Neural progenitor cell (in vitro differentiated cells): ENCODE results near the gene DOP1B. TPM values are rescaled to one million over a fixed set of nuclear protein-coding genes. Genes with fewer than 3 reads are reported as not detected.

Experiments used
- DNase-seq: peaks from one replicate; pipeline ENCODE4 v3.0.0-alpha.2; 2016; ENCODE audit warnings: low spot score
- H2AFZ ChIP-seq: fragments of 200-600 bp; sonication (generic); replicated peaks from 2 replicates; pipeline ENCODE4 v1.6.1; 2016; ENCODE audit warnings: antibody characterized with exemption
- H3F3A ChIP-seq: fragments of 200-600 bp; sonication (generic); 2 replicates; pipeline ENCODE4 v1.6.1; 2016; ENCODE audit warnings: antibody characterized with exemption, low read depth
- H3K27ac ChIP-seq: fragments of 200-600 bp; sonication (generic); 2 replicates; pipeline ENCODE4 v1.5.1; 2016; ENCODE audit warnings: mild to moderate bottlenecking
- H3K27me3 ChIP-seq: fragments of 200-600 bp; sonication (generic); 2 replicates; pipeline ENCODE4 v1.6.1; 2016; ENCODE audit warnings: mild to moderate bottlenecking, moderate library complexity
- H3K36me3 ChIP-seq: fragments of 200-600 bp; sonication (generic); 2 replicates; pipeline ENCODE4 v1.5.1; 2016
- H3K4me1 ChIP-seq: fragments of 200-600 bp; sonication (generic); 2 replicates; pipeline ENCODE4 v1.6.1; 2016; ENCODE audit warnings: mixed run types
- H3K4me2 ChIP-seq: fragments of 200-600 bp; sonication (generic); 2 replicates; pipeline ENCODE4 v1.6.1; 2016
- H3K4me3 ChIP-seq: fragments of 200-600 bp; sonication (generic); 2 replicates; pipeline ENCODE4 v1.5.1; 2016
- H3K79me2 ChIP-seq: fragments of 200-600 bp; sonication (generic); 2 replicates; pipeline ENCODE4 v1.6.1; 2016; ENCODE audit warnings: low read depth
- H3K9ac ChIP-seq: fragments of 200-600 bp; sonication (generic); 2 replicates; pipeline ENCODE4 v1.6.1; 2016
- H3K9me3 ChIP-seq: fragments of 200-600 bp; sonication (generic); 2 replicates; pipeline ENCODE4 v1.5.1; 2016; ENCODE audit warnings: low read depth
- H4K20me1 ChIP-seq: fragments of 200-600 bp; sonication (generic); 2 replicates; pipeline ENCODE4 v1.6.1; 2016; ENCODE audit warnings: low read depth
- H3K27ac Mint-ChIP-seq: 3 replicates; pipeline ENCODE4 v1.8.0; 2021; ENCODE audit warnings: mixed read lengths
- H3K27me3 Mint-ChIP-seq: 2 replicates; pipeline ENCODE4 v1.8.0; 2022; ENCODE audit warnings: low read depth, mild to moderate bottlenecking, inconsistent platforms, moderate library complexity, mixed read lengths; ENCODE audit not compliant: insufficient read depth
- H3K36me3 Mint-ChIP-seq: 3 replicates; pipeline ENCODE4 v1.8.0; 2021; ENCODE audit warnings: mixed read lengths
- H3K4me1 Mint-ChIP-seq: 3 replicates; pipeline ENCODE4 v1.8.0; 2021; ENCODE audit warnings: mixed read lengths
- H3K4me3 Mint-ChIP-seq: 3 replicates; pipeline ENCODE4 v1.8.0; 2021; ENCODE audit warnings: mild to moderate bottlenecking, moderate library complexity, mixed read lengths
- H3K9me3 Mint-ChIP-seq: 3 replicates; pipeline ENCODE4 v1.8.0; 2020; ENCODE audit warnings: mixed read lengths
- EZH2 ChIP-seq: fragments of 200-600 bp; sonication (generic); IDR thresholded peaks from 2 replicates; pipeline ENCODE4 v1.6.1; 2017; ENCODE audit warnings: antibody characterized with exemption, mild to moderate bottlenecking, moderate library complexity
- EZH2phosphoT487 ChIP-seq: fragments of 200-600 bp; sonication (generic); IDR thresholded peaks from 2 replicates; pipeline ENCODE4 v1.6.1; 2017; ENCODE audit warnings: antibody characterized with exemption
- total RNA-seq: library from RNA; depleted of rRNA; stranded (reverse); fragments of >200 nt; gene quantifications from 2 replicates; pipeline ENCODE4 v1.2.3, GENCODE V29; 2015; ENCODE audit warnings: low replicate concordance
- TF ChIP-seq, protein P1 (sequence below): fragments of 200-600 bp; sonication (generic); IDR thresholded peaks from 2 replicates; pipeline ENCODE4 v1.5.1; 2017; ENCODE audit warnings: antibody characterized with exemption, mild to moderate bottlenecking

DOP1B gene
- total RNA-seq, 1 donor from 2014 or later: 9.9 TPM

- no peak overlapping the region for H3K27ac ChIP-seq
- H3K36me3 Mint-ChIP-seq: peaks cover 15% of the 10 kb centered on the region
- TF ChIP-seq EZH2 (no peak), EZH2phosphoT487 (no peak)
- TF ChIP-seq, protein P1, sequence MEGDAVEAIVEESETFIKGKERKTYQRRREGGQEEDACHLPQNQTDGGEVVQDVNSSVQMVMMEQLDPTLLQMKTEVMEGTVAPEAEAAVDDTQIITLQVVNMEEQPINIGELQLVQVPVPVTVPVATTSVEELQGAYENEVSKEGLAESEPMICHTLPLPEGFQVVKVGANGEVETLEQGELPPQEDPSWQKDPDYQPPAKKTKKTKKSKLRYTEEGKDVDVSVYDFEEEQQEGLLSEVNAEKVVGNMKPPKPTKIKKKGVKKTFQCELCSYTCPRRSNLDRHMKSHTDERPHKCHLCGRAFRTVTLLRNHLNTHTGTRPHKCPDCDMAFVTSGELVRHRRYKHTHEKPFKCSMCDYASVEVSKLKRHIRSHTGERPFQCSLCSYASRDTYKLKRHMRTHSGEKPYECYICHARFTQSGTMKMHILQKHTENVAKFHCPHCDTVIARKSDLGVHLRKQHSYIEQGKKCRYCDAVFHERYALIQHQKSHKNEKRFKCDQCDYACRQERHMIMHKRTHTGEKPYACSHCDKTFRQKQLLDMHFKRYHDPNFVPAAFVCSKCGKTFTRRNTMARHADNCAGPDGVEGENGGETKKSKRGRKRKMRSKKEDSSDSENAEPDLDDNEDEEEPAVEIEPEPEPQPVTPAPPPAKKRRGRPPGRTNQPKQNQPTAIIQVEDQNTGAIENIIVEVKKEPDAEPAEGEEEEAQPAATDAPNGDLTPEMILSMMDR: no peak
- DNase-seq: no peak
- no peak overlapping the region for H2AFZ ChIP-seq
- H3K4me3 ChIP-seq: no peak overlapping the region
- no peaks in the 10 kb centered on the region for H3K27me3 ChIP-seq
- H3K4me1 ChIP-seq: no peaks in the 10 kb centered on the region
- H3K9me3 Mint-ChIP-seq: no peaks in the 10 kb centered on the region
- peaks cover 3% of the 10 kb centered on the region for H3K27me3 Mint-ChIP-seq
- no peaks in the 10 kb centered on the region for H3K36me3 ChIP-seq
- peaks cover 6% of the 10 kb centered on the region for H3K4me1 Mint-ChIP-seq
- no peaks in the 10 kb centered on the region for H3K79me2 ChIP-seq
- no peak overlapping the region for H3K27ac Mint-ChIP-seq
- no peak overlapping the region for H3K4me3 Mint-ChIP-seq
- peaks cover 2% of the 10 kb centered on the region for H4K20me1 ChIP-seq
- no peak overlapping the region for H3K9ac ChIP-seq
- H3K9me3 ChIP-seq: no peaks in the 10 kb centered on the region
- no peaks in the 10 kb centered on the region for H3F3A ChIP-seq
- H3K4me2 ChIP-seq: no peak overlapping the region
Observed at GRCh38 chr21:36170823-36171222, 14.2 kb downstream of the DOP1B start.

DNA sequence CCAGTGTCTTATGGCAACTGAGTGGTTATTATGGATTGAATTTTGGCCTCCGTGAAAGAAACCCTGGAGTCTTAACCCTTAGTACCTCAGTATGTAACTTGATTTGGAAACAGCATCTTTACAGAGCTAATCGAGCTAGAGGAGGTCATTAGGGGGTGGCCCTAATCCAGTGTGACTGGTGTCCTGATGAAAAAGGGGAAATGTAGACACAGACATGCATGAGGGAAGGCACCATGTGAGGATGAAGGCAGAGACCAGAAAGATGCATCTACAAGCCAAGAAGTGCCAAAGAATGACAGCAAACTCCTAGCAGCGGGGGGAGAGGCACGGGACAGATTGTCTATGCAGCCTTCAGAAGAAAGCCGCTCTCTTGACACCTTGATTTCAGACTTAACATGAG, 14.7 kb downstream of the DOP1B start:
- no peaks in the 10 kb centered on the region for H3K9me3 Mint-ChIP-seq
- H4K20me1 ChIP-seq: peaks cover 2% of the 10 kb centered on the region
- H3K27ac Mint-ChIP-seq: no peak overlapping the region
- peaks cover 6% of the 10 kb centered on the region for H3K4me1 Mint-ChIP-seq
- no peaks in the 10 kb centered on the region for H3F3A ChIP-seq
- peaks cover 15% of the 10 kb centered on the region for H3K36me3 Mint-ChIP-seq
- no peak overlapping the region for H3K27ac ChIP-seq
- no peaks in the 10 kb centered on the region for H3K27me3 ChIP-seq
- no peak overlapping the region for H3K4me3 Mint-ChIP-seq
- no peaks in the 10 kb centered on the region for H3K9me3 ChIP-seq
- no peak overlapping the region for H3K4me3 ChIP-seq
- no peaks in the 10 kb centered on the region for H3K4me1 ChIP-seq
- peaks cover 3% of the 10 kb centered on the region for H3K27me3 Mint-ChIP-seq
- no peak overlapping the region for H2AFZ ChIP-seq
- no peak overlapping the region for H3K9ac ChIP-seq
- no peaks in the 10 kb centered on the region for H3K36me3 ChIP-seq
- no peak for DNase-seq
- no peak overlapping the region for H3K4me2 ChIP-seq
- no peak for TF ChIP-seq EZH2
- no peak for TF ChIP-seq EZH2phosphoT487
- TF ChIP-seq, protein P1: no peak
- no peaks in the 10 kb centered on the region for H3K79me2 ChIP-seq

DNA sequence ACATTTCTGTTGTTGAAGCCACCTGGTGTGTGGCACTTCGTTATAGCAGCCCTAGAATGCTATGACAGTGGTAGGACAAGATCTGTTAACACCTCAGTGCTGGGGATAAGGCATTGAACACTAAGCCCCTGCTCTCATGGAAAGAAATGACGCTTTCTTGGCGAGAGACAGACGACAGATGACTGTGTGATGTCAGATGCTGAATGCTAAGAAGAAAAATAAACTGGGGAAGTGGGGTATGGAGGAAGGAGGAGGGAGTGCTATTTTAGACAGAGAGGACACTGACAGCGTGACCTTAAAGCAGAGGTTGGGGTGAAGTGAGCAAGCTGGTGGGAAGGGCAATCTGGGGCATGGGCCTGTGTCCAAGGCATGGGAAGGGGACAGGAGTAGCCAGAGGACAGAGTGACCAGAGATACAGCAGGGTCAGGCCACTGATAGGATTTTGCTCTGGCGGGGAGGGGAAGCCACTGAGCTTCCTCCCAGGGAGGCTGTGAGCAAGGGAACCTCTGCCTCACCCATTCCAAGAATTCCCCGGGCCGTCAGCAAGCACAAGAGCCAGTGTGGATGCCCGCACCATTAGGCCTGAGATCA, 15.2 kb downstream of the DOP1B start:
- no peak overlapping the region for H3K4me3 Mint-ChIP-seq
- H2AFZ ChIP-seq: no peak overlapping the region
- no peak overlapping the region for H3K27ac ChIP-seq
- no peak overlapping the region for H3K4me3 ChIP-seq
- H3K9me3 ChIP-seq: no peaks in the 10 kb centered on the region
- TF ChIP-seq EZH2 (no peak), EZH2phosphoT487 (no peak)
- TF ChIP-seq, protein P1: no peak
- H4K20me1 ChIP-seq: peaks cover 2% of the 10 kb centered on the region
- H3K27me3 ChIP-seq: no peaks in the 10 kb centered on the region
- no peaks in the 10 kb centered on the region for H3K9me3 Mint-ChIP-seq
- no peaks in the 10 kb centered on the region for H3K36me3 ChIP-seq
- no peaks in the 10 kb centered on the region for H3K79me2 ChIP-seq
- no peak overlapping the region for H3K9ac ChIP-seq
- DNase-seq: no peak
- no peak overlapping the region for H3K4me2 ChIP-seq
- H3K27me3 Mint-ChIP-seq: peaks cover 3% of the 10 kb centered on the region
- no peaks in the 10 kb centered on the region for H3K4me1 ChIP-seq
- no peak overlapping the region for H3K27ac Mint-ChIP-seq
- H3F3A ChIP-seq: no peaks in the 10 kb centered on the region
- H3K36me3 Mint-ChIP-seq: peaks cover 13% of the 10 kb centered on the region
- H3K4me1 Mint-ChIP-seq: peaks cover 6% of the 10 kb centered on the region
